ENCODE results near the gene GALNT17. TPM values are rescaled to one million over a fixed set of nuclear protein-coding genes. Genes with fewer than 3 reads are reported as not detected.
"Not testable (repeated sequence)": the region's sequence is repeated elsewhere in the genome, so short reads cannot be mapped to it uniquely, and the experiment has no call there.

The GALNT17 gene
- total and polyA plus RNA-seq, 11 donors: 16.9 to 116 (median 73.1) TPM

GRCh38 chr7:71261066-71261465 lies 129.1 kb downstream of the GALNT17 start:
- Histone ChIP-seq H3K4me1 (peaks cover 0 to 27% (median 5%) of the 10 kb centered on the region in 12 donors), H3K27ac (peak overlapping the region in 2 of 12 donors; percentile 18 to 29), H3K36me3 (no peaks in the 10 kb centered on the region), H3K9me3 (peaks cover 0 to 19% (median 8%) of the 10 kb centered on the region in 12 donors), H3K4me3 (no peak overlapping the region), H3K27me3 (no peaks in the 10 kb centered on the region)
- ATAC-seq (peak in 1 of 4 donors; percentile 19), DNase-seq (no peak)
- TF ChIP-seq CTCF (IDR thresholded peaks at IDR 0.05) (no peak), POLR2A (IDR thresholded peaks at IDR 0.05) (no peak)
- intact Hi-C loops (cut with DNase I): loop anchor here in 3 of 10 donors (10.0 kb wide), 2 partner anchors 144 to 474 kb away; no protein-coding TSS in a partner anchor
- whole genome bisulfite sequencing, 4 donors: 61 to 67% (median 66%) methylated on average over 7 of the region's 7 CpGs

GRCh38 chr7:71262834-71263233 lies 130.9 kb downstream of the GALNT17 start:
- intact Hi-C loops (cut with DNase I): loop anchor here in 3 of 10 donors (10.0 kb wide), 2 partner anchors 142 to 472 kb away; no protein-coding TSS in a partner anchor
- not testable (repeated sequence) for H3K36me3 ChIP-seq, ATAC-seq, H3K4me3 ChIP-seq, DNase-seq, H3K27me3 ChIP-seq
- 80 to 90% (median 83%) methylated on average over 5 of the region's 5 CpGs for WGBS, 4 donors
- H3K4me1 ChIP-seq: peaks cover 0 to 27% (median 5%) of the 10 kb centered on the region in 12 donors
- peaks cover 0 to 20% (median 8%) of the 10 kb centered on the region in 12 donors for H3K9me3 ChIP-seq
- H3K27ac ChIP-seq: peak overlapping the region in 1 of 12 donors; percentile 71

- peak; percentile 52 to 94 (median 72) for ATAC-seq
- peak overlapping the region in 8 of 12 donors; percentile 5 to 91 (median 64) for H3K27ac ChIP-seq
- H3K36me3 ChIP-seq: no peaks in the 10 kb centered on the region
- H3K27me3 ChIP-seq: no peaks in the 10 kb centered on the region
- intact Hi-C loops (cut with DNase I): loop anchor here in 3 of 10 donors (10.0 kb wide), 2 partner anchors 141 to 471 kb away; no protein-coding TSS in a partner anchor
- peak in 3 of 5 donors; percentile 34 to 52 (median 38) for DNase-seq
- no peak overlapping the region for H3K4me3 ChIP-seq
- H3K4me1 ChIP-seq: peaks cover 0 to 27% (median 5%) of the 10 kb centered on the region in 12 donors
- 38 to 47% (median 46%) methylated on average over 3 of the region's 3 CpGs for WGBS, 4 donors
- TF ChIP-seq POLR2A (IDR thresholded peaks at IDR 0.05) (no peak), CTCF (IDR thresholded peaks at IDR 0.05) (peak in 6 of 12 donors; percentile 16 to 40 (median 26))
- peaks cover 0 to 20% (median 8%) of the 10 kb centered on the region in 12 donors for H3K9me3 ChIP-seq
These were observed 132.1 kb downstream of the GALNT17 start for GRCh38 chr7:71264005-71264404.

GRCh38 chr7:71266912-71267311 lies 135.0 kb downstream of the GALNT17 start:
- WGBS, 4 donors: 58 to 62% (median 59%) methylated on average over 7 of the region's 7 CpGs
- intact Hi-C loops (cut with DNase I): loop anchor here in 3 of 10 donors (10.0 kb wide), 2 partner anchors 138 to 468 kb away; no protein-coding TSS in a partner anchor
- TF ChIP-seq CTCF (IDR thresholded peaks at IDR 0.05) (no peak), POLR2A (IDR thresholded peaks at IDR 0.05) (no peak)
- Histone ChIP-seq H3K4me3 (no peak overlapping the region), H3K27ac (peak overlapping the region in 1 of 12 donors; percentile 22), H3K27me3 (no peaks in the 10 kb centered on the region), H3K4me1 (peaks cover 0 to 27% (median 7%) of the 10 kb centered on the region in 12 donors), H3K9me3 (peaks cover 0 to 21% (median 8%) of the 10 kb centered on the region in 12 donors), H3K36me3 (no peaks in the 10 kb centered on the region)
- DNase-seq: no peak
- ATAC-seq: no peak

Measured in heart left ventricle (tissue), 16 donors.